ENCODE data around the gene ARPC1B. TPM values are rescaled to one million over a fixed set of nuclear protein-coding genes. Genes with fewer than 3 reads are reported as not detected.
"Not testable (repeated sequence)": the region's sequence is repeated elsewhere in the genome, so short reads cannot be mapped to it uniquely, and the experiment has no call there.

The ARPC1B gene
- total RNA-seq, 1 donor from 2014 or later: 264 TPM

GRCh38 chr7:99429756-99430155, 55.2 kb downstream of the ARPC1B start:
- Mint-ChIP-seq H3K4me3 (ENCODE audit: low read depth) (no peak overlapping the region), H3K27me3 (ENCODE audit: low read depth) (no peaks in the 10 kb centered on the region), H3K36me3 (ENCODE audit: low read depth) (peaks cover 42% of the 10 kb centered on the region), H3K9me3 (no peaks in the 10 kb centered on the region), H3K27ac (no peak overlapping the region), H3K4me1 (ENCODE audit: low read depth) (no peaks in the 10 kb centered on the region)
- intact Hi-C loops (cut with micrococcal nuclease): no loop called here
- no peak for DNase-seq (ENCODE audit: low spot score)

DNA sequence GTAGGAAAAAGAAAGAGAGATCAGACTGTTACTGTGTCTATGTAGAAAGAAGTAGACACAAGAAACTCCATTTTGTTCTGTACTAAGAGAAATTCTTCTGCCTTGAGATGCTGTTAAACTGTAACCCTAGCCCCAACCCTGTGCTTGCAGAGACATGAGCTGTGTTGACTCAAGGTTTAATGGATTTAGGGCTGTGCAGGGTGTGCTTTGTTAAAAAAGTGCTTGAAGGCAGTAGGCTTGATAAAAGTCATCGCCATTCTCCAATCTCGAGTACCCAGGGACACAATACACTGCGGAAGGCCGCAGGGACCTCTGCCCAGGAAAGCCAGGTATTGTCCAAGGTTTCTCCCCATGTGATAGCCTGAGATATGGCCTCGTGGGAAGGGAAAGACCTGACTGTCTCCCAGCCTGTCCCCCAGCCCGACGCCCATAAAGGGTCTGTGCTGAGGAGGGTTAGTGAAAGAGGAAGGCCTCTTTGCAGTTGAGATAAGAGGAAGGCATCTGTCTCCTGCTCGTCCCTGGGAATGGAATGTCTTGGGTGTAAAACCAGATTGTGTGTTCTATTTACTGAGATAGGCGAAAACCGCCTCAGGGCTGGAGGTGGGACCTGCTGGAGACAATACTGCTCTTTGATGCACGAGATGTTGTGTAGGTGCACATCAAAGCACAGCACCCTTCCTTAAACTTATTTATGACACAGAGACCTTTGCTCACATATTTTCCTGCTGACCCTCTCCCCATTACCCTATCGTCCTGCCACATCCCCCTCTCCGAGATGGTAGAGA, 57.4 kb downstream of the ARPC1B start:
- H3K36me3 Mint-ChIP-seq (ENCODE audit: low read depth): peaks cover 38% of the 10 kb centered on the region
- intact Hi-C loops (cut with micrococcal nuclease); H3K27ac Mint-ChIP-seq; DNase-seq (ENCODE audit: low spot score); H3K4me1 Mint-ChIP-seq (ENCODE audit: low read depth); H3K4me3 Mint-ChIP-seq (ENCODE audit: low read depth); H3K9me3 Mint-ChIP-seq; H3K27me3 Mint-ChIP-seq (ENCODE audit: low read depth): not testable (repeated sequence)

DNA sequence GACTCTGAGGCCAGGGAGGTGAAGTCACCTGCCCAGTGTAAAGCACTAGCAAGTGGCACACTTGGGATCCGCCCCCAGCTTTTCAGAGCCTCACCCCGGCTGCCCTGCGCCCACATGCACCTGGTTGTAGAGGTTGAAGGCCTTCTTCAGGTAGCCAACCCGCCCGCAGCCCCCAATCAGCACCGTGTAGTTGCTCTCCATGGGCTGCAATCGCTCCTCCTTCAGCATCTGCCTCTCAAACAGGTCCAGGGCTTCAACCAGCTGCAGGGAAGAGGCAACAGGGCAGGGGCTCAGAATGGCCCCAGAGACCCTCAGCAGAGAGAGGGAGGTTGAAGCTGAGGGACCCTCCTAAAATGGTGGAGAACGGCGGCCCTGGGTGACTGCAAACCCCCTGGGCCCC, 58.6 kb downstream of the ARPC1B start:
- Mint-ChIP-seq H3K4me3 (ENCODE audit: low read depth) (no peak overlapping the region), H3K4me1 (ENCODE audit: low read depth) (peaks cover 5% of the 10 kb centered on the region), H3K27me3 (ENCODE audit: low read depth) (no peaks in the 10 kb centered on the region), H3K27ac (no peak overlapping the region), H3K9me3 (no peaks in the 10 kb centered on the region), H3K36me3 (ENCODE audit: low read depth) (peaks cover 34% of the 10 kb centered on the region)
- DNase-seq (ENCODE audit: low spot score): no peak
- intact Hi-C loops (cut with micrococcal nuclease): no loop called here

DNA sequence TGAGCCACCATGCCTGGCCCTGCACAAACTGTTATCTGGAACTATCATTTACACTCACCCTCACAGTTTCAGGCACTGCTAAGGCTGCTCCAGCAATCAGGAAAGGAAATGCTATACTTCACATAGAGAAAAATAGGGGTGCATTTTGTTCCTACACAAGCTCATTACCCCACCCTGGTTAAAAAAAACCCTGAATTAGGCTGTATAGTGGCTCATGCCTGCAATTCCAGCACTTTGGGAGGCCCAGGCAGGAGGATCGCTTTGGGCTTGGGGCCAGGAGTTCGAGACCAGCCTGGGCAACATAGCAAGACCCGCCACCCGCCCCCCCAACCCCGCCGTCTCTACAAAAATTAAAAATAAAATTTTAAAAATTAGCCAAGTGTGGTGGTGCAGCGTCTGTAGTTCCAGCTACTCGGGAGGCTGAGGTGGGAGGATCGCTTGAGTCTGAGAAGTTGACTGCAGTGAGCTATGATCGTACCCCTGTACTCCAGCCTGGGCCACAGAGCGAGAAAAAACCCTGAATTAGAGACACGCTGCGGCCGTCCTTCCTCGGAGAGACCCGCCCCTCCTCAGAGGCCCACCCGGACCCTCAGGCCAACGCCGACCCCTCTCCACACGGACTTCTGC, 63.5 kb downstream of the ARPC1B start:
- intact Hi-C loops (cut with micrococcal nuclease): loop anchor here (2.0 kb wide), 1 partner anchor 57 kb away; no protein-coding TSS in a partner anchor
- no peaks in the 10 kb centered on the region for H3K9me3 Mint-ChIP-seq
- H3K27ac Mint-ChIP-seq: peak overlapping the region; percentile 92
- H3K27me3 Mint-ChIP-seq (ENCODE audit: low read depth): no peaks in the 10 kb centered on the region
- H3K4me1 Mint-ChIP-seq (ENCODE audit: low read depth): peaks cover 24% of the 10 kb centered on the region
- no peak for DNase-seq (ENCODE audit: low spot score)
- peak overlapping the region; percentile 99 for H3K4me3 Mint-ChIP-seq (ENCODE audit: low read depth)
- H3K36me3 Mint-ChIP-seq (ENCODE audit: low read depth): peaks cover 36% of the 10 kb centered on the region

DNA sequence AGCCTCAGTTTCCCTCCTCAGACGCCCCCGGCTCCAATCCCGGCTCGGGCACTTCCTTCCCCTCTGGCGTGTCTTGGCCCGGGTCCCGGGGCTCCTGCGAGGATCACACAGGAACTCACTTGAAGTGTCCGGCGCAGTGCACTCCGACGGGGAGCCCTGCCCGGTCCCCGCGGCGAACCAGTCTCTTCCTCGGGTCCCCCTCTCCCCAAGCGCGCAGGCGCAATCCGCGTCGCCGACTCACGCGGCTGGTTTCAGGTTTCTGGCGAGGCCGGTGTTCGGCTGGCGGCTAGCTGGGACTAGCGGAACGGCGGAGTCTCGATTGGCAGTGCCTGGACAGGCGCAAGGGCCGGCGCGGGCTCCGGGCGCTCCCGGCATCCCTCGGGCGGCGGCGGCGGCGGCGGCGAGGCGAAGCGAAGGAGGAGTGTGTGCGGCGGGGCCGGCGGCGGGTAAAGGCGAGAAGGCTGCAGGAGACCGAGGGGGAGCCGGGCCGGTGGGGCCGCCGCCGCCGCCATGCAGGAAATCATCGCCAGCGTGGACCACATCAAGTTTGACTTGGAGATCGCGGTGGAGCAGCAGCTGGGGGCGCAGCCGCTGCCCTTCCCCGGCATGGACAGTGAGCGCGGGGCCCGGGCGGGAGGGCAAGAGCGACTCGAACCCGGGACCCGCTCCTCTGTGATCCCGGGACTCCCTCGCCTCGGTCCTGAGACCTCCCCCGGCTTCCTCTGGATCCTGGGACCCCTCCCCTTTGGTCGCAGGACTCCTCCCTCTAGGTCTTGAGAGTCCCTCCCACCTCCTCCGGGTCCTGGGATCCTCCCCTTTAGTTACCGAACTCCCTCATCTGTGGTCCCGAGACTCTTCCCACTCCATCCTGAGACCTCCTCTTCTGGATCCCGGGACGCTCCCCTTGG, 64.3 kb downstream of the ARPC1B start, which contains the start of the genes CPSF4 and PTCD1:
Gene CPSF4 (plus strand): TSS at position 371 of the 908 bp plus-strand sequence. CDS start 140 bp downstream, at position 511.
Gene PTCD1 (minus strand): TSS at position 226 of the 908 bp plus-strand sequence. CDS start 3,556 bp downstream, outside the sequence.
- peak within 1 kb of the TSS; percentile 99 for H3K4me3 Mint-ChIP-seq (ENCODE audit: low read depth)
- no peaks in the 10 kb centered on the region for H3K27me3 Mint-ChIP-seq (ENCODE audit: low read depth)
- peak within 1 kb of the TSS; percentile 92 for H3K27ac Mint-ChIP-seq
- H3K36me3 Mint-ChIP-seq (ENCODE audit: low read depth): peaks cover 34% of the 10 kb centered on the region
- H3K9me3 Mint-ChIP-seq: no peaks in the 10 kb centered on the region
- H3K4me1 Mint-ChIP-seq (ENCODE audit: low read depth): peaks cover 24% of the 10 kb centered on the region
- peak; percentile 88 for DNase-seq (ENCODE audit: low spot score)
- intact Hi-C loops (cut with micrococcal nuclease): loop anchor here (1.0 to 2.0 kb wide), 3 partner anchors 27 to 58 kb away; partner anchors contain the start of genes ATP5MF, BUD31 and PDAP1

DNA sequence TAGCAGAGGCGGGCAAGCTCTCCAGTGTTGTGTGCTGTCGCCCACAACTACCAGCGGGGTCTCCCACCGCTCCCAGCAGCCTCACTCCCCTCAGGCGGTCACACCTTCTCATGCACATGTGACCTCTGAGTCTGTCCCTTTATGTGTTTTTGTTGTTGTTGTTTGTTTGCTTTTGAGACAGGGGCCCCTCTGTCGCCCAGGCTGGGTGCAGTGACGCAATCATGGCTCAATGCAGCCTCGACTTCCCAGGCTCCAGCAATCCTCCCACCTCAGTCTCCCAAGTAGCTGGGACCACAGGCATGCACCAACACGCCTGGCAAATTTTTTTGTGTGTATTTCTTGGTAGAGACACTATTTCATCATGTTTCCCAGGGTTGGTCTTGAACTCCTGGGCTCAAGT, 65.7 kb downstream of the ARPC1B start:
- DNase-seq (ENCODE audit: low spot score): no peak
- H3K4me3 Mint-ChIP-seq (ENCODE audit: low read depth): peak overlapping the region; percentile 99
- peaks cover 24% of the 10 kb centered on the region for H3K4me1 Mint-ChIP-seq (ENCODE audit: low read depth)
- H3K27me3 Mint-ChIP-seq (ENCODE audit: low read depth): no peaks in the 10 kb centered on the region
- peaks cover 37% of the 10 kb centered on the region for H3K36me3 Mint-ChIP-seq (ENCODE audit: low read depth)
- H3K27ac Mint-ChIP-seq: no peak overlapping the region
- H3K9me3 Mint-ChIP-seq: no peaks in the 10 kb centered on the region
- intact Hi-C loops (cut with micrococcal nuclease): no loop called here

Other genes with a start within 250 kb of the ARPC1B start
- gene SMURF1, start 230.6 kb upstream of the ARPC1B start, total RNA-seq: 12.4 and 13.5 TPM in 2 replicates
- gene KPNA7, start 166.6 kb upstream of the ARPC1B start, total RNA-seq: not detected in 2 replicates
- gene MYH16, start 101.9 kb upstream of the ARPC1B start, total RNA-seq: not detected in 2 replicates
- gene ARPC1A, start 48.8 kb upstream of the ARPC1B start, total RNA-seq: 79.8 and 83.4 TPM in 2 replicates
- 153 and 159 TPM in 2 replicates for gene PDAP1, start 33.9 kb downstream of the ARPC1B start, total RNA-seq
- gene BUD31, start 34.2 kb downstream of the ARPC1B start, total RNA-seq: 123 and 130 TPM in 2 replicates
- 8.1 and 10.4 TPM in 2 replicates for gene PTCD1, start 64.1 kb downstream of the ARPC1B start, total RNA-seq
- gene CPSF4, start 64.2 kb downstream of the ARPC1B start, total RNA-seq: 88.4 and 89.9 TPM in 2 replicates
- gene ATP5MF, start 91.4 kb downstream of the ARPC1B start, total RNA-seq: 405 and 429 TPM in 2 replicates
- gene ZNF789, start 98.2 kb downstream of the ARPC1B start, total RNA-seq: 23.2 and 24.3 TPM in 2 replicates
- gene ZNF394, start 125.6 kb downstream of the ARPC1B start, total RNA-seq: 36.4 and 40.7 TPM in 2 replicates
- gene ZKSCAN5, start 129.9 kb downstream of the ARPC1B start, total RNA-seq: 8.2 and 8.4 TPM in 2 replicates
- 5.2 and 5.6 TPM in 2 replicates for gene FAM200A, start 177.4 kb downstream of the ARPC1B start, total RNA-seq
- gene ZNF655, start 183.9 kb downstream of the ARPC1B start, total RNA-seq: 68.3 and 72.8 TPM in 2 replicates
- 1.3 and 1.9 TPM in 2 replicates for gene TMEM225B, start 223.5 kb downstream of the ARPC1B start, total RNA-seq
- gene ZSCAN25, start 242.2 kb downstream of the ARPC1B start, total RNA-seq: 31.2 and 31.7 TPM in 2 replicates